ENCODE data around the gene OPRM1.

The OPRM1 gene

DNA sequence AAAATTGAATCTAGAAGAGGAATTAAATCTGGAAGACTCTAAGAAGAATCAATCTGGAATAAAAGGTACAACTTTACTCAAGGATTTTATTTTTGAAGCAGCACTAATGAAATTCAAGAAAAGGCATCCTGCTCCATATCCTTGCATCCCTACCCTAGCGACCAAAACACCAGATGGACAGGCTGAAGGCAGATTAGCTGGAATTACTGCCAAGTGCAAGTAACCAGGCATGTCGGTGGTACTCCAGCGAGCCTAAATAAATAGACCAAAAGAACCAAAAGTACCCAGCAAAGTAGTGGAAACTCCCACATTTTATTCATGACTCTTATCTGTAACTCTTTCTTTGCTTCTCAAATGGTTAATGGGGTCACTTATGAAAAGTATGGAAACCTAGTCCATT is 21.0 kb downstream of the OPRM1 start:
- H3K4me3 ChIP-seq (replicated peaks; ENCODE audit: insufficient read depth, low read length): no peak overlapping the region
- no peak overlapping the region for H3K27ac ChIP-seq (replicated peaks)
- DNase-seq (ENCODE audit: low read depth in 1 of 2, low spot score in 1 of 2): no peak
- no peaks in the 10 kb centered on the region for H3K27me3 ChIP-seq (ENCODE audit: insufficient read depth, poor library complexity, severe bottlenecking)
- no peak for TF ChIP-seq REST (IDR thresholded peaks at IDR 0.05; ENCODE audit: insufficient replicate concordance, low read depth)
- TF ChIP-seq GABPA (IDR thresholded peaks at IDR 0.05; ENCODE audit: low read depth): no peak
- no peak for TF ChIP-seq POLR2AphosphoS5 (IDR thresholded peaks at IDR 0.05; ENCODE audit: low read depth)
- no peak for TF ChIP-seq SPI1 (IDR thresholded peaks at IDR 0.05; ENCODE audit: borderline replicate concordance, low read depth)
- TF ChIP-seq CTCF (IDR thresholded peaks at IDR 0.05; ENCODE audit: insufficient read depth, low read length): no peak

DNA sequence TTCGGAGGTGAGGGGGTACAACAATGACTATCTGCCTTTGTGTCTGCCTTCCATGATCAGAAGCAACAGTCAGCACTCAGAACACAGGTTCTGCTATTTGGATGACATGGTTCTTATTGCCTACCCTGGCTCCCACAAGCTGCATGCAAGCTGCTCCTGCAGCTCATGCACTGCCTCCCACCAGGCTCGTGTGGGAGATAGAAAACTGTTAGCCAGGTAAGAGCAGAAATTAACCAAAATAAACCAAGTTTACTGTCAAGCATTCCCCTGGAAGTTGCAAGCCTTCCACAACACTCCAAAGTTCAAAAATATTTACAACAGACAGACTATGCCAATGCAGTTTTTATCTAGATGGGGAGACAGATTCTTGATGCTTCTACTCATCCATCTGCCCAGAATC is 31.0 kb downstream of the OPRM1 start:
- Histone ChIP-seq H3K27me3 (ENCODE audit: insufficient read depth, poor library complexity, severe bottlenecking) (no peaks in the 10 kb centered on the region), H3K27ac (replicated peaks) (no peak overlapping the region), H3K4me3 (replicated peaks; ENCODE audit: insufficient read depth, low read length) (no peak overlapping the region)
- DNase-seq (ENCODE audit: low read depth in 1 of 2, low spot score in 1 of 2): no peak
- TF ChIP-seq CTCF (IDR thresholded peaks at IDR 0.05; ENCODE audit: insufficient read depth, low read length) (no peak), POLR2AphosphoS5 (IDR thresholded peaks at IDR 0.05; ENCODE audit: low read depth) (no peak), SPI1 (IDR thresholded peaks at IDR 0.05; ENCODE audit: borderline replicate concordance, low read depth) (no peak), REST (IDR thresholded peaks at IDR 0.05; ENCODE audit: insufficient replicate concordance, low read depth) (no peak), GABPA (IDR thresholded peaks at IDR 0.05; ENCODE audit: low read depth) (no peak)

DNA sequence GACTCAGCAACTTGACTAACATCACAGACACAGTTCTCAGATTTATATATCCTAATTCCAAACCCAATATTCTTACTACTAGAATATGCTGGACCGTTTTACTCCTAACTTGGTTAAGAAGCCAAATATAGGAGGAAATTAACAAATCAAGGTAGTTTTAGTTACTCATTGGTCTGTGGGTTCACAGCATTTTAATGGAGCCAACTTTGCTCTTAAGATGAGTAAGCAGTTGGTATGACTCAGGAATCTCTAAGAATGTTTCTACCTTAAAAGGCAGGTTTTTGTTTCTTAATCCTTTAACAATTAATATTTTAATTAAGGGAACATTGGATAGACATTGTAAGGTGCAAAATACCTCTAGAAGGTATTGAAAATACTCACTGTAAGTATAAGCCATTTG is 31.6 kb downstream of the OPRM1 start:
- Histone ChIP-seq H3K27ac (replicated peaks) (no peak overlapping the region), H3K27me3 (ENCODE audit: insufficient read depth, poor library complexity, severe bottlenecking) (no peaks in the 10 kb centered on the region), H3K4me3 (replicated peaks; ENCODE audit: insufficient read depth, low read length) (no peak overlapping the region)
- DNase-seq (ENCODE audit: low read depth in 1 of 2, low spot score in 1 of 2): no peak
- no peak for TF ChIP-seq GABPA (IDR thresholded peaks at IDR 0.05; ENCODE audit: low read depth)
- no peak for TF ChIP-seq CTCF (IDR thresholded peaks at IDR 0.05; ENCODE audit: insufficient read depth, low read length)
- no peak for TF ChIP-seq SPI1 (IDR thresholded peaks at IDR 0.05; ENCODE audit: borderline replicate concordance, low read depth)
- TF ChIP-seq REST (IDR thresholded peaks at IDR 0.05; ENCODE audit: insufficient replicate concordance, low read depth): no peak
- no peak for TF ChIP-seq POLR2AphosphoS5 (IDR thresholded peaks at IDR 0.05; ENCODE audit: low read depth)

All from HL-60 (cell line).